GM23338 (cell line): ENCODE results near the gene ZNF76. TPM values are rescaled to one million over a fixed set of nuclear protein-coding genes. Genes with fewer than 3 reads are reported as not detected.

Source experiments
- ATAC-seq: fragments of 200-7000 bp; cut with Tn5 transposase; 3 replicates; pipeline ENCODE4 v1.9.1; 2020
- DNase-seq: peaks from one replicate; pipeline ENCODE4 v3.0.0-alpha.2; 2015; ENCODE audit warnings: low spot score
- H2AFZ ChIP-seq: fragments of 200-600 bp; sonication (generic); 2 replicates; pipeline ENCODE4 v1.8.0; 2016; ENCODE audit warnings: antibody characterized with exemption, mild to moderate bottlenecking, moderate library complexity
- H3F3A ChIP-seq: fragments of 200-600 bp; sonication (generic); replicated peaks from 2 replicates; pipeline ENCODE4 v1.8.0; 2017; ENCODE audit warnings: antibody characterized with exemption, mixed run types, low read depth
- H3K27ac ChIP-seq: fragments of 200-600 bp; sonication (generic); 2 replicates; pipeline ENCODE4 v1.6.1; 2016; ENCODE audit warnings: low read depth
- H3K27me3 ChIP-seq: fragments of 200-600 bp; sonication (generic); 2 replicates; pipeline ENCODE4 v1.8.0; 2016; ENCODE audit warnings: mild to moderate bottlenecking, mixed run types, moderate library complexity; ENCODE audit not compliant: insufficient read depth
- H3K36me3 ChIP-seq: fragments of 200-600 bp; sonication (generic); 2 replicates; pipeline ENCODE4 v1.8.0; 2016; ENCODE audit warnings: mild to moderate bottlenecking; ENCODE audit not compliant: insufficient read depth
- H3K4me1 ChIP-seq: fragments of 200-600 bp; sonication (generic); 2 replicates; pipeline ENCODE4 v1.8.0; 2016; ENCODE audit warnings: mild to moderate bottlenecking, moderate library complexity; ENCODE audit not compliant: insufficient read depth
- H3K4me2 ChIP-seq: fragments of 200-600 bp; sonication (generic); 2 replicates; pipeline ENCODE4 v1.7.1; 2017; ENCODE audit warnings: mixed run types
- H3K4me3 ChIP-seq: fragments of 200-600 bp; sonication (generic); 2 replicates; pipeline ENCODE4 v1.6.1; 2016; ENCODE audit warnings: mixed run types
- H3K79me2 ChIP-seq: fragments of 200-600 bp; sonication (generic); replicated peaks from 2 replicates; pipeline ENCODE4 v1.8.0; 2017; ENCODE audit warnings: mild to moderate bottlenecking; ENCODE audit not compliant: insufficient read depth
- H3K9me2 ChIP-seq: fragments of 200-600 bp; sonication (generic); 2 replicates; pipeline ENCODE4 v1.8.0; 2017; ENCODE audit not compliant: insufficient read depth
- H4K20me1 ChIP-seq: fragments of 200-600 bp; sonication (generic); replicated peaks from 2 replicates; pipeline ENCODE4 v1.8.0; 2017; ENCODE audit warnings: mild to moderate bottlenecking; ENCODE audit not compliant: insufficient read depth
- H3K27ac Mint-ChIP-seq: 2 replicates; pipeline ENCODE4 v1.8.0; 2020; ENCODE audit warnings: inconsistent platforms, mild to moderate bottlenecking, moderate library complexity, mixed read lengths
- H3K27me3 Mint-ChIP-seq: 3 replicates; pipeline ENCODE4 v1.8.0; 2022; ENCODE audit warnings: low read depth, mild to moderate bottlenecking, moderate library complexity, mixed read lengths, inconsistent platforms; ENCODE audit not compliant: insufficient read depth, poor library complexity
- H3K36me3 Mint-ChIP-seq: 3 replicates; pipeline ENCODE4 v1.8.0; 2021; ENCODE audit warnings: low read depth, mild to moderate bottlenecking, inconsistent platforms, moderate library complexity, mixed read lengths
- H3K4me1 Mint-ChIP-seq: 3 replicates; pipeline ENCODE4 v1.8.0; 2020; ENCODE audit warnings: mild to moderate bottlenecking, inconsistent platforms, mixed read lengths
- H3K4me3 Mint-ChIP-seq: 3 replicates; pipeline ENCODE4 v1.8.0; 2021; ENCODE audit warnings: moderate library complexity, mild to moderate bottlenecking, inconsistent platforms, mixed read lengths
- H3K9me3 Mint-ChIP-seq: 3 replicates; pipeline ENCODE4 v1.8.0; 2020; ENCODE audit warnings: moderate library complexity, mild to moderate bottlenecking, inconsistent platforms, mixed read lengths
- JUNB ChIP-seq: IDR thresholded peaks from one replicate; pipeline ENCODE4 v1.6.1; 2016; ENCODE audit warnings: antibody characterized with exemption; ENCODE audit not compliant: unreplicated experiment
- NANOG ChIP-seq: IDR thresholded peaks from 2 replicates; pipeline ENCODE4 v1.6.1; 2016; ENCODE audit warnings: antibody characterized with exemption, borderline replicate concordance
- STAT1 ChIP-seq: IDR thresholded peaks from one replicate; pipeline ENCODE4 v1.6.1; 2016; ENCODE audit warnings: antibody characterized with exemption; ENCODE audit not compliant: unreplicated experiment
- ZNF114 ChIP-seq: fragments of 250-450 bp; sonication (Bioruptor Pico); IDR thresholded peaks from 2 replicates; pipeline ENCODE4 v1.5.0; 2020; ENCODE audit warnings: mild to moderate bottlenecking, moderate library complexity
- polyA plus RNA-seq: library from polyadenylated mRNA; unstranded; fragments of >200 nt; fragmentation: Nextera tagmentation; extraction: Ambion mirVana; gene quantifications from 2 replicates; pipeline ENCODE4 v1.2.1, GENCODE V29; 2016
- total RNA-seq: library from RNA; depleted of rRNA; stranded (reverse); fragments of >200 nt; shearing (Covaris generic); gene quantifications from 2 replicates; pipeline ENCODE4 v1.2.3, GENCODE V29; 2014
- TF ChIP-seq, protein P1 (sequence below), 2 experiments: fragments of 200-600 bp in 1 of 2; sonication (generic) in 1 of 2; conservative IDR thresholded peaks; 2 replicates each; pipeline versions ENCODE4 v1.5.1 to v1.6.1; 2016 to 2017; ENCODE audit warnings: antibody characterized with exemption in 2 of 2, low read depth in 2 of 2, mild to moderate bottlenecking in 2 of 2, moderate library complexity in 1 of 2
- TF ChIP-seq, protein P2 (sequence below): IDR thresholded peaks from 2 replicates; pipeline ENCODE4 v1.6.1; 2016; ENCODE audit warnings: antibody characterized with exemption
- TF ChIP-seq, protein P3 (sequence below): fragments of 250-450 bp; sonication (Bioruptor Pico); IDR thresholded peaks from 2 replicates; pipeline ENCODE4 v1.5.0; 2020; ENCODE audit warnings: mild to moderate bottlenecking, moderate library complexity
- TF ChIP-seq, protein P4 (sequence below): IDR thresholded peaks from one replicate; pipeline ENCODE4 v1.6.1; 2018; ENCODE audit warnings: antibody characterized with exemption; ENCODE audit not compliant: unreplicated experiment

Gene ZNF76
- total and polyA plus RNA-seq, 2 experiments from 2014 or later = 12.5 to 18.8 TPM

DNA sequence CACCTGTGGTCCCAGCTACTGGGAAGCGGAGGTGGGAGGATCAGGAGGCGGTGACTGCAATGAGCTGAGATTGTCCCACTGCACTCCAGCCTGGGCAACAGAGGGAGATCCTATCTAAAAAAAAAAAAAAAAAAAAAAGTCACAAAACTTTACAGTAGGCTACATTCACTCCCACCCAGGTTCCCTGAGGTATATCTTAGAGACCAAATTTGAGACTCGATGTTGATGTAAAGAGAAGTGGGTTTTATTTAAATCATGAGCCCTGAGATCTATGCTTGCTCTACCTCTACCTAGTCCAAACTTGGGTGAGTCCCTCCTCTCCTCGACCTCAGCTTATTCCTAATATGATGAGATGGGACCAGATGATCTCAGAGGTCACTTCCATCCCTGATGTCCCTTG lies 29.3 kb downstream of the ZNF76 start (continued):
- TF ChIP-seq, protein P1, sequence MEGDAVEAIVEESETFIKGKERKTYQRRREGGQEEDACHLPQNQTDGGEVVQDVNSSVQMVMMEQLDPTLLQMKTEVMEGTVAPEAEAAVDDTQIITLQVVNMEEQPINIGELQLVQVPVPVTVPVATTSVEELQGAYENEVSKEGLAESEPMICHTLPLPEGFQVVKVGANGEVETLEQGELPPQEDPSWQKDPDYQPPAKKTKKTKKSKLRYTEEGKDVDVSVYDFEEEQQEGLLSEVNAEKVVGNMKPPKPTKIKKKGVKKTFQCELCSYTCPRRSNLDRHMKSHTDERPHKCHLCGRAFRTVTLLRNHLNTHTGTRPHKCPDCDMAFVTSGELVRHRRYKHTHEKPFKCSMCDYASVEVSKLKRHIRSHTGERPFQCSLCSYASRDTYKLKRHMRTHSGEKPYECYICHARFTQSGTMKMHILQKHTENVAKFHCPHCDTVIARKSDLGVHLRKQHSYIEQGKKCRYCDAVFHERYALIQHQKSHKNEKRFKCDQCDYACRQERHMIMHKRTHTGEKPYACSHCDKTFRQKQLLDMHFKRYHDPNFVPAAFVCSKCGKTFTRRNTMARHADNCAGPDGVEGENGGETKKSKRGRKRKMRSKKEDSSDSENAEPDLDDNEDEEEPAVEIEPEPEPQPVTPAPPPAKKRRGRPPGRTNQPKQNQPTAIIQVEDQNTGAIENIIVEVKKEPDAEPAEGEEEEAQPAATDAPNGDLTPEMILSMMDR (conservative IDR thresholded peaks at IDR 0.05; ENCODE audit: low read depth in 2 of 2) = no peak
- TF ChIP-seq, protein P2, sequence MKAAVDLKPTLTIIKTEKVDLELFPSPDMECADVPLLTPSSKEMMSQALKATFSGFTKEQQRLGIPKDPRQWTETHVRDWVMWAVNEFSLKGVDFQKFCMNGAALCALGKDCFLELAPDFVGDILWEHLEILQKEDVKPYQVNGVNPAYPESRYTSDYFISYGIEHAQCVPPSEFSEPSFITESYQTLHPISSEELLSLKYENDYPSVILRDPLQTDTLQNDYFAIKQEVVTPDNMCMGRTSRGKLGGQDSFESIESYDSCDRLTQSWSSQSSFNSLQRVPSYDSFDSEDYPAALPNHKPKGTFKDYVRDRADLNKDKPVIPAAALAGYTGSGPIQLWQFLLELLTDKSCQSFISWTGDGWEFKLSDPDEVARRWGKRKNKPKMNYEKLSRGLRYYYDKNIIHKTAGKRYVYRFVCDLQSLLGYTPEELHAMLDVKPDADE = no peak
- no peak for TF ChIP-seq NANOG
- TF ChIP-seq, protein P3, sequence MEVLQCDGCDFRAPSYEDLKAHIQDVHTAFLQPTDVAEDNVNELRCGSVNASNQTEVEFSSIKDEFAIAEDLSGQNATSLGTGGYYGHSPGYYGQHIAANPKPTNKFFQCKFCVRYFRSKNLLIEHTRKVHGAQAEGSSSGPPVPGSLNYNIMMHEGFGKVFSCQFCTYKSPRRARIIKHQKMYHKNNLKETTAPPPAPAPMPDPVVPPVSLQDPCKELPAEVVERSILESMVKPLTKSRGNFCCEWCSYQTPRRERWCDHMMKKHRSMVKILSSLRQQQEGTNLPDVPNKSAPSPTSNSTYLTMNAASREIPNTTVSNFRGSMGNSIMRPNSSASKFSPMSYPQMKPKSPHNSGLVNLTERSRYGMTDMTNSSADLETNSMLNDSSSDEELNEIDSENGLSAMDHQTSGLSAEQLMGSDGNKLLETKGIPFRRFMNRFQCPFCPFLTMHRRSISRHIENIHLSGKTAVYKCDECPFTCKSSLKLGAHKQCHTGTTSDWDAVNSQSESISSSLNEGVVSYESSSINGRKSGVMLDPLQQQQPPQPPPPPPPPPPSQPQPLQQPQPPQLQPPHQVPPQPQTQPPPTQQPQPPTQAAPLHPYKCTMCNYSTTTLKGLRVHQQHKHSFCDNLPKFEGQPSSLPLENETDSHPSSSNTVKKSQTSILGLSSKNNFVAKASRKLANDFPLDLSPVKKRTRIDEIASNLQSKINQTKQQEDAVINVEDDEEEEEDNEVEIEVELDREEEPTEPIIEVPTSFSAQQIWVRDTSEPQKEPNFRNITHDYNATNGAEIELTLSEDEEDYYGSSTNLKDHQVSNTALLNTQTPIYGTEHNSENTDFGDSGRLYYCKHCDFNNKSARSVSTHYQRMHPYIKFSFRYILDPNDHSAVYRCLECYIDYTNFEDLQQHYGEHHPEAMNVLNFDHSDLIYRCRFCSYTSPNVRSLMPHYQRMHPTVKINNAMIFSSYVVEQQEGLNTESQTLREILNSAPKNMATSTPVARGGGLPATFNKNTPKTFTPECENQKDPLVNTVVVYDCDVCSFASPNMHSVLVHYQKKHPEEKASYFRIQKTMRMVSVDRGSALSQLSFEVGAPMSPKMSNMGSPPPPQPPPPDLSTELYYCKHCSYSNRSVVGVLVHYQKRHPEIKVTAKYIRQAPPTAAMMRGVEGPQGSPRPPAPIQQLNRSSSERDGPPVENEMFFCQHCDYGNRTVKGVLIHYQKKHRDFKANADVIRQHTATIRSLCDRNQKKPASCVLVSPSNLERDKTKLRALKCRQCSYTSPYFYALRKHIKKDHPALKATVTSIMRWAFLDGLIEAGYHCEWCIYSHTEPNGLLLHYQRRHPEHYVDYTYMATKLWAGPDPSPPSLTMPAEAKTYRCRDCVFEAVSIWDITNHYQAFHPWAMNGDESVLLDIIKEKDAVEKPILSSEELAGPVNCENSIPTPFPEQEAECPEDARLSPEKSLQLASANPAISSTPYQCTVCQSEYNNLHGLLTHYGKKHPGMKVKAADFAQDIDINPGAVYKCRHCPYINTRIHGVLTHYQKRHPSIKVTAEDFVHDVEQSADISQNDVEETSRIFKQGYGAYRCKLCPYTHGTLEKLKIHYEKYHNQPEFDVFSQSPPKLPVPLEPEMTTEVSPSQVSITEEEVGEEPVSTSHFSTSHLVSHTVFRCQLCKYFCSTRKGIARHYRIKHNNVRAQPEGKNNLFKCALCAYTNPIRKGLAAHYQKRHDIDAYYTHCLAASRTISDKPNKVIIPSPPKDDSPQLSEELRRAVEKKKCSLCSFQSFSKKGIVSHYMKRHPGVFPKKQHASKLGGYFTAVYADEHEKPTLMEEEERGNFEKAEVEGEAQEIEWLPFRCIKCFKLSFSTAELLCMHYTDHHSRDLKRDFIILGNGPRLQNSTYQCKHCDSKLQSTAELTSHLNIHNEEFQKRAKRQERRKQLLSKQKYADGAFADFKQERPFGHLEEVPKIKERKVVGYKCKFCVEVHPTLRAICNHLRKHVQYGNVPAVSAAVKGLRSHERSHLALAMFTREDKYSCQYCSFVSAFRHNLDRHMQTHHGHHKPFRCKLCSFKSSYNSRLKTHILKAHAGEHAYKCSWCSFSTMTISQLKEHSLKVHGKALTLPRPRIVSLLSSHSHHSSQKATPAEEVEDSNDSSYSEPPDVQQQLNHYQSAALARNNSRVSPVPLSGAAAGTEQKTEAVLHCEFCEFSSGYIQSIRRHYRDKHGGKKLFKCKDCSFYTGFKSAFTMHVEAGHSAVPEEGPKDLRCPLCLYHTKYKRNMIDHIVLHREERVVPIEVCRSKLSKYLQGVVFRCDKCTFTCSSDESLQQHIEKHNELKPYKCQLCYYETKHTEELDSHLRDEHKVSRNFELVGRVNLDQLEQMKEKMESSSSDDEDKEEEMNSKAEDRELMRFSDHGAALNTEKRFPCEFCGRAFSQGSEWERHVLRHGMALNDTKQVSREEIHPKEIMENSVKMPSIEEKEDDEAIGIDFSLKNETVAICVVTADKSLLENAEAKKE (CRISPR knock-in tag) = no peak

DNA sequence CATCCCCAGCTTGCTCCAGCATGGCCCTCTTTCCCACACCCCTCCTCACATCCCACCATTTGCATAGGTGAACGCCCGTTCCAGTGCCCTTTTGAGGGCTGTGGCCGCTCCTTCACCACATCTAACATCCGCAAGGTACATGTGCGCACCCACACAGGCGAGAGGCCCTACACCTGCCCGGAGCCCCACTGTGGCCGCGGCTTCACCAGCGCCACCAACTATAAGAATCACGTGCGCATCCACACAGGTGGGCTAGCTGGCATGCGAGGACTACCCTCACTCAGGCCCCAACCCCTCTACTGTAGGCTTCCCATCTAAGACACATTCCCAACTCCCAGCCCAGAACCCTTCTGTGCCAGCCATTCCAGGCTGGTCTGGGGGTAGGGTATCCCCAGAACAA lies 32.0 kb downstream of the ZNF76 start:
- no peaks in the 10 kb centered on the region; the same call in 1 of the 2 replicates for H3K36me3 ChIP-seq
- H3K79me2 ChIP-seq = no peaks in the 10 kb centered on the region
- peaks cover 4% of the 10 kb centered on the region; the same call in 2 of the 3 replicates for H3K4me1 Mint-ChIP-seq
- H3K27me3 ChIP-seq = no peaks in the 10 kb centered on the region
- peaks cover 15% of the 10 kb centered on the region for H3K36me3 Mint-ChIP-seq
- no peaks in the 10 kb centered on the region for H4K20me1 ChIP-seq
- no peak for DNase-seq
- H3K27ac ChIP-seq = no peak overlapping the region
- H3K9me3 Mint-ChIP-seq = no peaks in the 10 kb centered on the region; the same call in 2 of the 3 replicates
- no peaks in the 10 kb centered on the region for H3K4me1 ChIP-seq
- no peak overlapping the region for H3K4me3 Mint-ChIP-seq
- no peak for ATAC-seq
- peaks cover 8% of the 10 kb centered on the region for H3K27me3 Mint-ChIP-seq
- no peak overlapping the region for H3K4me3 ChIP-seq
- no peak overlapping the region for H3K4me2 ChIP-seq
- no peak overlapping the region for H3K27ac Mint-ChIP-seq
- no peaks in the 10 kb centered on the region for H3F3A ChIP-seq
- H2AFZ ChIP-seq = no peak overlapping the region
- no peaks in the 10 kb centered on the region for H3K9me2 ChIP-seq
- no peak for TF ChIP-seq ZNF114 (CRISPR knock-in tag)
- no peak for TF ChIP-seq NANOG
- TF ChIP-seq, protein P4, sequence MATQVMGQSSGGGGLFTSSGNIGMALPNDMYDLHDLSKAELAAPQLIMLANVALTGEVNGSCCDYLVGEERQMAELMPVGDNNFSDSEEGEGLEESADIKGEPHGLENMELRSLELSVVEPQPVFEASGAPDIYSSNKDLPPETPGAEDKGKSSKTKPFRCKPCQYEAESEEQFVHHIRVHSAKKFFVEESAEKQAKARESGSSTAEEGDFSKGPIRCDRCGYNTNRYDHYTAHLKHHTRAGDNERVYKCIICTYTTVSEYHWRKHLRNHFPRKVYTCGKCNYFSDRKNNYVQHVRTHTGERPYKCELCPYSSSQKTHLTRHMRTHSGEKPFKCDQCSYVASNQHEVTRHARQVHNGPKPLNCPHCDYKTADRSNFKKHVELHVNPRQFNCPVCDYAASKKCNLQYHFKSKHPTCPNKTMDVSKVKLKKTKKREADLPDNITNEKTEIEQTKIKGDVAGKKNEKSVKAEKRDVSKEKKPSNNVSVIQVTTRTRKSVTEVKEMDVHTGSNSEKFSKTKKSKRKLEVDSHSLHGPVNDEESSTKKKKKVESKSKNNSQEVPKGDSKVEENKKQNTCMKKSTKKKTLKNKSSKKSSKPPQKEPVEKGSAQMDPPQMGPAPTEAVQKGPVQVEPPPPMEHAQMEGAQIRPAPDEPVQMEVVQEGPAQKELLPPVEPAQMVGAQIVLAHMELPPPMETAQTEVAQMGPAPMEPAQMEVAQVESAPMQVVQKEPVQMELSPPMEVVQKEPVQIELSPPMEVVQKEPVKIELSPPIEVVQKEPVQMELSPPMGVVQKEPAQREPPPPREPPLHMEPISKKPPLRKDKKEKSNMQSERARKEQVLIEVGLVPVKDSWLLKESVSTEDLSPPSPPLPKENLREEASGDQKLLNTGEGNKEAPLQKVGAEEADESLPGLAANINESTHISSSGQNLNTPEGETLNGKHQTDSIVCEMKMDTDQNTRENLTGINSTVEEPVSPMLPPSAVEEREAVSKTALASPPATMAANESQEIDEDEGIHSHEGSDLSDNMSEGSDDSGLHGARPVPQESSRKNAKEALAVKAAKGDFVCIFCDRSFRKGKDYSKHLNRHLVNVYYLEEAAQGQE = no peak
- no peak for TF ChIP-seq STAT1
- TF ChIP-seq, protein P1 (conservative IDR thresholded peaks at IDR 0.05; ENCODE audit: low read depth in 2 of 2) = no peak
- TF ChIP-seq, protein P2 = no peak
- TF ChIP-seq JUNB = no peak
